Thyroid gland (tissue), 4 donors: Measurements from ENCODE around the gene STOML2. TPM values are rescaled to one million over a fixed set of nuclear protein-coding genes. Genes with fewer than 3 reads are reported as not detected.

ENCODE experiments used
- DNase-seq, 2 donors: peaks; one replicate each; pipeline ENCODE4 v3.0.0-alpha.2; 2019
- H3K27ac ChIP-seq, 3 donors: fragments of 200-600 bp; sonication (generic); 1 replicate in 2 of 3; 2 replicates in 1 of 3; pipeline ENCODE4 v1.5.1; 2016 to 2019; ENCODE audit warnings: mild to moderate bottlenecking in 1 of 3, moderate library complexity in 1 of 3
- H3K27me3 ChIP-seq: fragments of 200-600 bp; sonication (generic); one replicate; pipeline ENCODE4 v1.5.1; 2019
- H3K36me3 ChIP-seq, 2 donors: fragments of 200-600 bp; sonication (generic); one replicate each; pipeline ENCODE4 v1.5.1; 2016 to 2019
- H3K4me1 ChIP-seq, 2 donors: fragments of 200-600 bp; sonication (generic); one replicate each; pipeline ENCODE4 v1.5.1; 2017 to 2019
- H3K4me3 ChIP-seq, 3 donors: fragments of 200-600 bp; sonication (generic); replicated peaks in 1 of 3; 1 replicate in 2 of 3; 2 replicates in 1 of 3; pipeline ENCODE4 v1.5.1; 2016; ENCODE audit warnings: mild to moderate bottlenecking in 1 of 3
- H3K9me3 ChIP-seq: fragments of 200-600 bp; sonication (generic); one replicate; pipeline ENCODE4 v1.5.1; 2017
- POLR2A ChIP-seq, 2 donors: fragments of 450-650 bp; IDR thresholded peaks; one replicate each; pipeline ENCODE4 v1.6.1; 2017; ENCODE audit warnings: antibody characterized with exemption in 2 of 2, mild to moderate bottlenecking in 2 of 2, moderate library complexity in 1 of 2
- WGBS, 2 donors: methylation state at CpG; one replicate each; pipeline ENCODE4 v1.1.5; 2017; 5-methylcytosine and 5-hydroxymethylcytosine counted together
- intact Hi-C: fragments of 100-400 bp; cut with DNase I; formaldehyde crosslinking; loops from one replicate; pipeline ENCODE4 v1.15.1; 2023
- total RNA-seq, 4 donors: library from RNA; depleted of rRNA; stranded (reverse); fragments of >200 nt; gene quantifications; one replicate each; pipeline ENCODE4 v1.2.3, GENCODE V29; 2016
- TF ChIP-seq, protein P1 (sequence below), 6 experiments: fragments of 200-600 bp in 3 of 6; fragments of 450-650 bp in 3 of 6; sonication (generic) in 3 of 6; IDR thresholded peaks; one replicate each; pipeline ENCODE4 v1.5.1; 2016 to 2019; ENCODE audit warnings: antibody characterized with exemption in 6 of 6, mild to moderate bottlenecking in 2 of 6, inconsistent platforms in 1 of 6, moderate library complexity in 1 of 6

The STOML2 gene
- total RNA-seq, 4 donors from 2014 or later: 72.5 to 130 (median 99.8) TPM

GRCh38 chr9:35078066-35078465, 24.9 kb downstream of the STOML2 start:
- no peaks in the 10 kb centered on the region for H3K36me3 ChIP-seq
- TF ChIP-seq POLR2A (IDR thresholded peaks at IDR 0.05): no peak
- TF ChIP-seq, protein P1, sequence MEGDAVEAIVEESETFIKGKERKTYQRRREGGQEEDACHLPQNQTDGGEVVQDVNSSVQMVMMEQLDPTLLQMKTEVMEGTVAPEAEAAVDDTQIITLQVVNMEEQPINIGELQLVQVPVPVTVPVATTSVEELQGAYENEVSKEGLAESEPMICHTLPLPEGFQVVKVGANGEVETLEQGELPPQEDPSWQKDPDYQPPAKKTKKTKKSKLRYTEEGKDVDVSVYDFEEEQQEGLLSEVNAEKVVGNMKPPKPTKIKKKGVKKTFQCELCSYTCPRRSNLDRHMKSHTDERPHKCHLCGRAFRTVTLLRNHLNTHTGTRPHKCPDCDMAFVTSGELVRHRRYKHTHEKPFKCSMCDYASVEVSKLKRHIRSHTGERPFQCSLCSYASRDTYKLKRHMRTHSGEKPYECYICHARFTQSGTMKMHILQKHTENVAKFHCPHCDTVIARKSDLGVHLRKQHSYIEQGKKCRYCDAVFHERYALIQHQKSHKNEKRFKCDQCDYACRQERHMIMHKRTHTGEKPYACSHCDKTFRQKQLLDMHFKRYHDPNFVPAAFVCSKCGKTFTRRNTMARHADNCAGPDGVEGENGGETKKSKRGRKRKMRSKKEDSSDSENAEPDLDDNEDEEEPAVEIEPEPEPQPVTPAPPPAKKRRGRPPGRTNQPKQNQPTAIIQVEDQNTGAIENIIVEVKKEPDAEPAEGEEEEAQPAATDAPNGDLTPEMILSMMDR (IDR thresholded peaks at IDR 0.05): no peak
- DNase-seq: no peak
- 55 to 63% methylated on average over 4 of the region's 4 CpGs for WGBS, 2 donors
- no peak overlapping the region for H3K4me3 ChIP-seq
- intact Hi-C loops: no loop called here
- no peak overlapping the region for H3K27ac ChIP-seq
- no peaks in the 10 kb centered on the region for H3K27me3 ChIP-seq
- H3K9me3 ChIP-seq: no peaks in the 10 kb centered on the region
- peaks cover 12 to 14% of the 10 kb centered on the region in 2 donors for H3K4me1 ChIP-seq

GRCh38 chr9:35076848-35077247, 26.1 kb downstream of the STOML2 start:
- no peak for DNase-seq
- no peaks in the 10 kb centered on the region for H3K9me3 ChIP-seq
- no peak overlapping the region for H3K4me3 ChIP-seq
- TF ChIP-seq POLR2A (IDR thresholded peaks at IDR 0.05): no peak
- TF ChIP-seq, protein P1 (IDR thresholded peaks at IDR 0.05): no peak
- H3K36me3 ChIP-seq: no peaks in the 10 kb centered on the region
- peaks cover 14 to 15% of the 10 kb centered on the region in 2 donors for H3K4me1 ChIP-seq
- no peak overlapping the region for H3K27ac ChIP-seq
- intact Hi-C loops: no loop called here
- H3K27me3 ChIP-seq: no peaks in the 10 kb centered on the region
- WGBS, 2 donors: 90 to 96% methylated on average over 4 of the region's 4 CpGs

- H3K4me1 ChIP-seq: peaks cover 19 to 21% of the 10 kb centered on the region in 2 donors
Observed at GRCh38 chr9:35075358-35075757, 27.6 kb downstream of the STOML2 start.

GRCh38 chr9:35074791-35075190, 28.1 kb downstream of the STOML2 start:
- intact Hi-C loops: loop anchor here (5.0 kb wide), 1 partner anchor 82 kb away; no protein-coding TSS in a partner anchor
- no peaks in the 10 kb centered on the region for H3K9me3 ChIP-seq
- no peak for DNase-seq

More at GRCh38 chr9:35075358-35075757, 27.6 kb downstream of the STOML2 start:
- intact Hi-C loops: no loop called here
- DNase-seq: no peak
- TF ChIP-seq, protein P1 (IDR thresholded peaks at IDR 0.05): no peak
- TF ChIP-seq POLR2A (IDR thresholded peaks at IDR 0.05): no peak
- Histone ChIP-seq H3K9me3 (no peaks in the 10 kb centered on the region), H3K36me3 (no peaks in the 10 kb centered on the region), H3K27ac (no peak overlapping the region), H3K4me3 (no peak overlapping the region), H3K27me3 (no peaks in the 10 kb centered on the region)
- WGBS, 2 donors: 96 to 98% methylated on average over 3 to 4 of the region's 4 CpGs

GRCh38 chr9:35074141-35074540, 28.8 kb downstream of the STOML2 start:
- TF ChIP-seq, protein P1 (IDR thresholded peaks at IDR 0.05): no peak
- no peak for TF ChIP-seq POLR2A (IDR thresholded peaks at IDR 0.05)
- no peak for DNase-seq
- H3K9me3 ChIP-seq: no peaks in the 10 kb centered on the region
- intact Hi-C loops: loop anchor here (5.0 kb wide), 1 partner anchor 82 kb away; no protein-coding TSS in a partner anchor
- H3K36me3 ChIP-seq: no peaks in the 10 kb centered on the region
- H3K4me1 ChIP-seq: peaks cover 25 to 30% of the 10 kb centered on the region in 2 donors
- WGBS, 2 donors: 94 to 98% methylated on average over 6 of the region's 6 CpGs
- no peak overlapping the region for H3K27ac ChIP-seq
- no peaks in the 10 kb centered on the region for H3K27me3 ChIP-seq
- H3K4me3 ChIP-seq: no peak overlapping the region

More at GRCh38 chr9:35074791-35075190, 28.1 kb downstream of the STOML2 start:
- H3K4me3 ChIP-seq: no peak overlapping the region
- peaks cover 22 to 27% of the 10 kb centered on the region in 2 donors for H3K4me1 ChIP-seq
- no peak overlapping the region for H3K27ac ChIP-seq
- no peaks in the 10 kb centered on the region for H3K27me3 ChIP-seq
- TF ChIP-seq, protein P1 (IDR thresholded peaks at IDR 0.05): no peak
- TF ChIP-seq POLR2A (IDR thresholded peaks at IDR 0.05): no peak
- no peaks in the 10 kb centered on the region for H3K36me3 ChIP-seq
- 97 to 98% methylated on average over 8 of the region's 8 CpGs for WGBS, 2 donors
